HPDE6-E6E7 (cell line): ENCODE results near the gene ADAMTS16.

Source experiments
- DNase-seq: peaks from one replicate; pipeline ENCODE4 v3.0.0; 2011; ENCODE audit warnings: missing footprints; ENCODE audit errors: extremely low spot score

The ADAMTS16 gene

GRCh38 chr5:5315068-5315980 is 175.2 kb downstream of the ADAMTS16 start:
- no peak for DNase-seq

GRCh38 chr5:5316334-5316733 is 176.2 kb downstream of the ADAMTS16 start:
- DNase-seq, result no peak

- DNase-seq, result no peak
These were observed 177.8 kb downstream of the ADAMTS16 start for GRCh38 chr5:5317976-5318375.

GRCh38 chr5:5318426-5319190 is 178.5 kb downstream of the ADAMTS16 start:
- DNase-seq, result no peak

- no peak for DNase-seq
These were observed 180.1 kb downstream of the ADAMTS16 start for GRCh38 chr5:5320062-5320805.

- DNase-seq, result no peak
These were observed 181.0 kb downstream of the ADAMTS16 start for GRCh38 chr5:5321137-5321536.

GRCh38 chr5:5323551-5323950 is 183.4 kb downstream of the ADAMTS16 start:
- DNase-seq, result no peak

GRCh38 chr5:5326115-5326758 is 186.1 kb downstream of the ADAMTS16 start:
- DNase-seq, result no peak

- no peak for DNase-seq
These were observed 187.0 kb downstream of the ADAMTS16 start for GRCh38 chr5:5327126-5327525.

- DNase-seq, result no peak
These were observed 190.8 kb downstream of the ADAMTS16 start for GRCh38 chr5:5330728-5331452.

- DNase-seq, result no peak
These were observed 191.7 kb downstream of the ADAMTS16 start for GRCh38 chr5:5331848-5332247.

- no peak for DNase-seq
These were observed 192.2 kb downstream of the ADAMTS16 start for GRCh38 chr5:5332287-5332686.

GRCh38 chr5:5335107-5335506 is 195.0 kb downstream of the ADAMTS16 start:
- DNase-seq, result no peak

- no peak for DNase-seq
These were observed 195.7 kb downstream of the ADAMTS16 start for GRCh38 chr5:5335700-5336264.

GRCh38 chr5:5339257-5339656 is 199.1 kb downstream of the ADAMTS16 start:
- no peak for DNase-seq

GRCh38 chr5:5340206-5340729 is 200.1 kb downstream of the ADAMTS16 start:
- no peak for DNase-seq

- DNase-seq, result no peak
These were observed 201.6 kb downstream of the ADAMTS16 start for GRCh38 chr5:5341531-5342292.

GRCh38 chr5:5342784-5343183 is 202.7 kb downstream of the ADAMTS16 start:
- no peak for DNase-seq

- no peak for DNase-seq
These were observed 203.4 kb downstream of the ADAMTS16 start for GRCh38 chr5:5343568-5343967.
